WTC11 (cell line): Measurements from ENCODE around the gene NCBP3. TPM values are rescaled to one million over a fixed set of nuclear protein-coding genes. Genes with fewer than 3 reads are reported as not detected.
A peak's percentile ranks its signal among the peaks of the same experiment; 100 is the strongest.

Experiments used
- ATAC-seq: fragments of 200-7000 bp; cut with Tn5 transposase; 2 replicates; pipeline ENCODE4 v1.10.0; 2021; ENCODE audit warnings: mild to moderate bottlenecking, moderate library complexity
- CTCF ChIA-PET: fragments of 300-600 bp; sonication (Branson Sonifier 250); formaldehyde crosslinking; loops from one replicate; lab custom pipeline; 2021; ENCODE audit warnings: antibody characterized with exemption; lab: Charles Lee
- POLR2A ChIA-PET: fragments of 350-600 bp; sonication (Branson Sonifier 250); formaldehyde crosslinking; loops from one replicate; lab custom pipeline; 2021; ENCODE audit warnings: antibody characterized with exemption; lab: Charles Lee
- DNase-seq: peaks from one replicate; pipeline ENCODE4 v3.0.0; 2021; ENCODE audit warnings: low spot score
- H3K27ac Mint-ChIP-seq: 2 replicates; pipeline ENCODE4 v1.8.0; 2021; ENCODE audit warnings: mixed read lengths
- H3K27me3 Mint-ChIP-seq: 2 replicates; pipeline ENCODE4 v1.8.0; 2021; ENCODE audit warnings: low read depth, mild to moderate bottlenecking, moderate library complexity, mixed read lengths
- H3K36me3 Mint-ChIP-seq: 2 replicates; pipeline ENCODE4 v1.8.0; 2021; ENCODE audit warnings: mixed read lengths
- H3K4me1 Mint-ChIP-seq: 2 replicates; pipeline ENCODE4 v1.8.0; 2022; ENCODE audit warnings: mixed read lengths
- H3K4me3 Mint-ChIP-seq: 2 replicates; pipeline ENCODE4 v1.8.0; 2021; ENCODE audit warnings: mild to moderate bottlenecking, moderate library complexity, mixed read lengths
- H3K9me3 Mint-ChIP-seq: 2 replicates; pipeline ENCODE4 v1.8.0; 2021; ENCODE audit warnings: mixed read lengths
- ETV6 ChIP-seq: sonication (generic); formaldehyde crosslinking; IDR thresholded peaks from 2 replicates; pipeline ENCODE4 v1.8.1; 2022; ENCODE audit warnings: mild to moderate bottlenecking, missing genetic modification reagents
- FOXK1 ChIP-seq: sonication (generic); formaldehyde crosslinking; IDR thresholded peaks from 2 replicates; pipeline ENCODE4 v1.8.0; 2022; ENCODE audit warnings: mild to moderate bottlenecking, moderate library complexity, missing genetic modification reagents
- FOXP1 ChIP-seq: sonication (generic); formaldehyde crosslinking; IDR thresholded peaks from 2 replicates; pipeline ENCODE4 v1.8.0; 2022; ENCODE audit warnings: missing genetic modification reagents, mild to moderate bottlenecking, moderate library complexity, borderline replicate concordance
- MYBL2 ChIP-seq: sonication (generic); formaldehyde crosslinking; IDR thresholded peaks from 2 replicates; pipeline ENCODE4 v1.8.1; 2023; ENCODE audit warnings: mild to moderate bottlenecking, moderate library complexity, missing genetic modification reagents
- SMAD4 ChIP-seq: sonication (generic); formaldehyde crosslinking; IDR thresholded peaks from 2 replicates; pipeline ENCODE4 v1.8.0; 2022; ENCODE audit warnings: mild to moderate bottlenecking, missing genetic modification reagents
- SP1 ChIP-seq: sonication (generic); formaldehyde crosslinking; conservative IDR thresholded peaks from 2 replicates; pipeline ENCODE4 v1.8.1; 2022; ENCODE audit warnings: missing genetic modification reagents
- TEAD1 ChIP-seq: sonication (generic); formaldehyde crosslinking; IDR thresholded peaks from 2 replicates; pipeline ENCODE4 v1.8.0; 2022; ENCODE audit warnings: mild to moderate bottlenecking, missing genetic modification reagents
- TEAD4 ChIP-seq: sonication (generic); formaldehyde crosslinking; IDR thresholded peaks from 2 replicates; pipeline ENCODE4 v1.8.0; 2022; ENCODE audit warnings: mild to moderate bottlenecking, missing genetic modification reagents
- USF1 ChIP-seq: sonication (generic); formaldehyde crosslinking; IDR thresholded peaks from 2 replicates; pipeline ENCODE4 v1.8.0; 2022; ENCODE audit warnings: mild to moderate bottlenecking, missing genetic modification reagents
- ZBTB21 ChIP-seq: sonication (generic); formaldehyde crosslinking; IDR thresholded peaks from 2 replicates; pipeline ENCODE4 v1.8.1; 2023; ENCODE audit warnings: mild to moderate bottlenecking, missing genetic modification reagents, borderline replicate concordance
- ZNF263 ChIP-seq: sonication (generic); formaldehyde crosslinking; IDR thresholded peaks from 2 replicates; pipeline ENCODE4 v1.8.1; 2022; ENCODE audit warnings: low read depth, mild to moderate bottlenecking, moderate library complexity, missing genetic modification reagents
- total RNA-seq: library from RNA; stranded (reverse); gene quantifications from 3 replicates; pipeline ENCODE4 v1.2.3, GENCODE V29; 2021
- TF ChIP-seq, protein P1 (sequence below): sonication (generic); formaldehyde crosslinking; IDR thresholded peaks from 2 replicates; pipeline ENCODE4 v1.8.0; 2023; ENCODE audit warnings: missing genetic modification reagents, mild to moderate bottlenecking, borderline replicate concordance
- TF ChIP-seq, protein P2 (sequence below): sonication (generic); formaldehyde crosslinking; IDR thresholded peaks from 2 replicates; pipeline ENCODE4 v1.8.1; 2023; ENCODE audit warnings: mild to moderate bottlenecking, missing genetic modification reagents
- TF ChIP-seq, protein P3 (sequence below): sonication (generic); formaldehyde crosslinking; IDR thresholded peaks from 2 replicates; pipeline ENCODE4 v1.8.1; 2022; ENCODE audit warnings: low read depth, mild to moderate bottlenecking, moderate library complexity, missing genetic modification reagents, borderline replicate concordance
- TF ChIP-seq, protein P4 (sequence below): sonication (generic); formaldehyde crosslinking; IDR thresholded peaks from 2 replicates; pipeline ENCODE4 v1.8.1; 2023; ENCODE audit warnings: mild to moderate bottlenecking, missing genetic modification reagents, moderate library complexity
- TF ChIP-seq, protein P5 (sequence below): sonication (generic); formaldehyde crosslinking; IDR thresholded peaks from 2 replicates; pipeline ENCODE4 v1.8.0; 2022; ENCODE audit warnings: mild to moderate bottlenecking, missing genetic modification reagents
- TF ChIP-seq, protein P6 (sequence below): fragments of 200-600 bp; IDR thresholded peaks from 2 replicates; pipeline ENCODE4 v1.8.0; 2022; ENCODE audit warnings: antibody characterized with exemption
- TF ChIP-seq, protein P7 (sequence below): sonication (generic); formaldehyde crosslinking; IDR thresholded peaks from 2 replicates; pipeline ENCODE4 v1.8.1; 2022; ENCODE audit warnings: mild to moderate bottlenecking, moderate library complexity, missing genetic modification reagents

The NCBP3 gene
- total RNA-seq, 1 experiment from 2014 or later: 48.7 TPM

- Mint-ChIP-seq H3K9me3 (peaks cover 6% of the 10 kb centered on the region), H3K27me3 (peaks cover 2% of the 10 kb centered on the region), H3K4me3 (peak overlapping the region; percentile 64), H3K4me1 (peaks cover 15% of the 10 kb centered on the region), H3K36me3 (peaks cover 6% of the 10 kb centered on the region), H3K27ac (no peak overlapping the region)
- TF ChIP-seq, protein P1, sequence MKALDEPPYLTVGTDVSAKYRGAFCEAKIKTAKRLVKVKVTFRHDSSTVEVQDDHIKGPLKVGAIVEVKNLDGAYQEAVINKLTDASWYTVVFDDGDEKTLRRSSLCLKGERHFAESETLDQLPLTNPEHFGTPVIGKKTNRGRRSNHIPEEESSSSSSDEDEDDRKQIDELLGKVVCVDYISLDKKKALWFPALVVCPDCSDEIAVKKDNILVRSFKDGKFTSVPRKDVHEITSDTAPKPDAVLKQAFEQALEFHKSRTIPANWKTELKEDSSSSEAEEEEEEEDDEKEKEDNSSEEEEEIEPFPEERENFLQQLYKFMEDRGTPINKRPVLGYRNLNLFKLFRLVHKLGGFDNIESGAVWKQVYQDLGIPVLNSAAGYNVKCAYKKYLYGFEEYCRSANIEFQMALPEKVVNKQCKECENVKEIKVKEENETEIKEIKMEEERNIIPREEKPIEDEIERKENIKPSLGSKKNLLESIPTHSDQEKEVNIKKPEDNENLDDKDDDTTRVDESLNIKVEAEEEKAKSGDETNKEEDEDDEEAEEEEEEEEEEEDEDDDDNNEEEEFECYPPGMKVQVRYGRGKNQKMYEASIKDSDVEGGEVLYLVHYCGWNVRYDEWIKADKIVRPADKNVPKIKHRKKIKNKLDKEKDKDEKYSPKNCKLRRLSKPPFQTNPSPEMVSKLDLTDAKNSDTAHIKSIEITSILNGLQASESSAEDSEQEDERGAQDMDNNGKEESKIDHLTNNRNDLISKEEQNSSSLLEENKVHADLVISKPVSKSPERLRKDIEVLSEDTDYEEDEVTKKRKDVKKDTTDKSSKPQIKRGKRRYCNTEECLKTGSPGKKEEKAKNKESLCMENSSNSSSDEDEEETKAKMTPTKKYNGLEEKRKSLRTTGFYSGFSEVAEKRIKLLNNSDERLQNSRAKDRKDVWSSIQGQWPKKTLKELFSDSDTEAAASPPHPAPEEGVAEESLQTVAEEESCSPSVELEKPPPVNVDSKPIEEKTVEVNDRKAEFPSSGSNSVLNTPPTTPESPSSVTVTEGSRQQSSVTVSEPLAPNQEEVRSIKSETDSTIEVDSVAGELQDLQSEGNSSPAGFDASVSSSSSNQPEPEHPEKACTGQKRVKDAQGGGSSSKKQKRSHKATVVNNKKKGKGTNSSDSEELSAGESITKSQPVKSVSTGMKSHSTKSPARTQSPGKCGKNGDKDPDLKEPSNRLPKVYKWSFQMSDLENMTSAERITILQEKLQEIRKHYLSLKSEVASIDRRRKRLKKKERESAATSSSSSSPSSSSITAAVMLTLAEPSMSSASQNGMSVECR (CRISPR knock-in tag): peak; percentile 59; the same call in 1 of the 2 replicates
- TF ChIP-seq TEAD1 (peak; percentile 69; the same call in 1 of the 2 replicates), ZBTB21 (CRISPR knock-in tag) (peak; percentile 21; the same call in 1 of the 2 replicates), FOXK1 (CRISPR knock-in tag) (0 out of 2 replicates have a peak, but pooled peaks have one; percentile 24), TEAD4 (CRISPR knock-in tag) (no peak), SMAD4 (CRISPR knock-in tag) (peak; percentile 50; the same call in 1 of the 2 replicates), SP1 (peak; percentile 88), ZNF263 (CRISPR knock-in tag) (no peak), MYBL2 (CRISPR knock-in tag) (peak; percentile 58; the same call in 1 of the 2 replicates), FOXP1 (CRISPR knock-in tag) (peak; percentile 79; the same call in 1 of the 2 replicates), USF1 (peak; percentile 90), ETV6 (CRISPR knock-in tag) (0 out of 2 replicates have a peak, but pooled peaks have one; percentile 78)
- TF ChIP-seq, protein P2, sequence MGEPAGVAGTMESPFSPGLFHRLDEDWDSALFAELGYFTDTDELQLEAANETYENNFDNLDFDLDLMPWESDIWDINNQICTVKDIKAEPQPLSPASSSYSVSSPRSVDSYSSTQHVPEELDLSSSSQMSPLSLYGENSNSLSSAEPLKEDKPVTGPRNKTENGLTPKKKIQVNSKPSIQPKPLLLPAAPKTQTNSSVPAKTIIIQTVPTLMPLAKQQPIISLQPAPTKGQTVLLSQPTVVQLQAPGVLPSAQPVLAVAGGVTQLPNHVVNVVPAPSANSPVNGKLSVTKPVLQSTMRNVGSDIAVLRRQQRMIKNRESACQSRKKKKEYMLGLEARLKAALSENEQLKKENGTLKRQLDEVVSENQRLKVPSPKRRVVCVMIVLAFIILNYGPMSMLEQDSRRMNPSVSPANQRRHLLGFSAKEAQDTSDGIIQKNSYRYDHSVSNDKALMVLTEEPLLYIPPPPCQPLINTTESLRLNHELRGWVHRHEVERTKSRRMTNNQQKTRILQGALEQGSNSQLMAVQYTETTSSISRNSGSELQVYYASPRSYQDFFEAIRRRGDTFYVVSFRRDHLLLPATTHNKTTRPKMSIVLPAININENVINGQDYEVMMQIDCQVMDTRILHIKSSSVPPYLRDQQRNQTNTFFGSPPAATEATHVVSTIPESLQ (CRISPR knock-in tag): no peak
- TF ChIP-seq, protein P3, sequence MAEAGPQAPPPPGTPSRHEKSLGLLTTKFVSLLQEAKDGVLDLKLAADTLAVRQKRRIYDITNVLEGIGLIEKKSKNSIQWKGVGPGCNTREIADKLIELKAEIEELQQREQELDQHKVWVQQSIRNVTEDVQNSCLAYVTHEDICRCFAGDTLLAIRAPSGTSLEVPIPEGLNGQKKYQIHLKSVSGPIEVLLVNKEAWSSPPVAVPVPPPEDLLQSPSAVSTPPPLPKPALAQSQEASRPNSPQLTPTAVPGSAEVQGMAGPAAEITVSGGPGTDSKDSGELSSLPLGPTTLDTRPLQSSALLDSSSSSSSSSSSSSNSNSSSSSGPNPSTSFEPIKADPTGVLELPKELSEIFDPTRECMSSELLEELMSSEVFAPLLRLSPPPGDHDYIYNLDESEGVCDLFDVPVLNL (CRISPR knock-in tag): no peak
- TF ChIP-seq, protein P4, sequence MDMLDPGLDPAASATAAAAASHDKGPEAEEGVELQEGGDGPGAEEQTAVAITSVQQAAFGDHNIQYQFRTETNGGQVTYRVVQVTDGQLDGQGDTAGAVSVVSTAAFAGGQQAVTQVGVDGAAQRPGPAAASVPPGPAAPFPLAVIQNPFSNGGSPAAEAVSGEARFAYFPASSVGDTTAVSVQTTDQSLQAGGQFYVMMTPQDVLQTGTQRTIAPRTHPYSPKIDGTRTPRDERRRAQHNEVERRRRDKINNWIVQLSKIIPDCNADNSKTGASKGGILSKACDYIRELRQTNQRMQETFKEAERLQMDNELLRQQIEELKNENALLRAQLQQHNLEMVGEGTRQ (CRISPR knock-in tag): peak; percentile 92
- TF ChIP-seq, protein P5, sequence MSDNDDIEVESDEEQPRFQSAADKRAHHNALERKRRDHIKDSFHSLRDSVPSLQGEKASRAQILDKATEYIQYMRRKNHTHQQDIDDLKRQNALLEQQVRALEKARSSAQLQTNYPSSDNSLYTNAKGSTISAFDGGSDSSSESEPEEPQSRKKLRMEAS: peak; percentile 83
- TF ChIP-seq, protein P6, sequence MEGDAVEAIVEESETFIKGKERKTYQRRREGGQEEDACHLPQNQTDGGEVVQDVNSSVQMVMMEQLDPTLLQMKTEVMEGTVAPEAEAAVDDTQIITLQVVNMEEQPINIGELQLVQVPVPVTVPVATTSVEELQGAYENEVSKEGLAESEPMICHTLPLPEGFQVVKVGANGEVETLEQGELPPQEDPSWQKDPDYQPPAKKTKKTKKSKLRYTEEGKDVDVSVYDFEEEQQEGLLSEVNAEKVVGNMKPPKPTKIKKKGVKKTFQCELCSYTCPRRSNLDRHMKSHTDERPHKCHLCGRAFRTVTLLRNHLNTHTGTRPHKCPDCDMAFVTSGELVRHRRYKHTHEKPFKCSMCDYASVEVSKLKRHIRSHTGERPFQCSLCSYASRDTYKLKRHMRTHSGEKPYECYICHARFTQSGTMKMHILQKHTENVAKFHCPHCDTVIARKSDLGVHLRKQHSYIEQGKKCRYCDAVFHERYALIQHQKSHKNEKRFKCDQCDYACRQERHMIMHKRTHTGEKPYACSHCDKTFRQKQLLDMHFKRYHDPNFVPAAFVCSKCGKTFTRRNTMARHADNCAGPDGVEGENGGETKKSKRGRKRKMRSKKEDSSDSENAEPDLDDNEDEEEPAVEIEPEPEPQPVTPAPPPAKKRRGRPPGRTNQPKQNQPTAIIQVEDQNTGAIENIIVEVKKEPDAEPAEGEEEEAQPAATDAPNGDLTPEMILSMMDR: no peak
- TF ChIP-seq, protein P7, sequence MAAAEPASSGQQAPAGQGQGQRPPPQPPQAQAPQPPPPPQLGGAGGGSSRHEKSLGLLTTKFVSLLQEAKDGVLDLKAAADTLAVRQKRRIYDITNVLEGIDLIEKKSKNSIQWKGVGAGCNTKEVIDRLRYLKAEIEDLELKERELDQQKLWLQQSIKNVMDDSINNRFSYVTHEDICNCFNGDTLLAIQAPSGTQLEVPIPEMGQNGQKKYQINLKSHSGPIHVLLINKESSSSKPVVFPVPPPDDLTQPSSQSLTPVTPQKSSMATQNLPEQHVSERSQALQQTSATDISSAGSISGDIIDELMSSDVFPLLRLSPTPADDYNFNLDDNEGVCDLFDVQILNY (CRISPR knock-in tag): 0 out of 2 replicates have a peak, but pooled peaks have one; percentile 22
- POLR2A ChIA-PET: interaction anchor here (0.9 to 1.5 kb wide), 3 partner anchors 9 to 92 kb away, joined by 4 to 8 read pairs (median 4); partner anchors contain the start of genes HASPIN and NCBP3
- ATAC-seq (peak; percentile 88), DNase-seq (peak; percentile 100)
- CTCF ChIA-PET: interaction anchor here (0.6 to 10.0 kb wide), 13 partner anchors 16 to 1696 kb away, joined by 3 to 117 read pairs (median 4); partner anchors contain the start of gene NCBP3
Measured at GRCh38 chr17:3754458-3755334, 91.3 kb downstream of the NCBP3 start.
